ENCODE results near the gene NRG4. TPM values are rescaled to one million over a fixed set of nuclear protein-coding genes. Genes with fewer than 3 reads are reported as not detected.
"Not testable (repeated sequence)": the region's sequence is repeated elsewhere in the genome, so short reads cannot be mapped to it uniquely, and the experiment has no call there.

The NRG4 gene, protein sequence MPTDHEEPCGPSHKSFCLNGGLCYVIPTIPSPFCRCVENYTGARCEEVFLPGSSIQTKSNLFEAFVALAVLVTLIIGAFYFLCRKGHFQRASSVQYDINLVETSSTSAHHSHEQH
- total RNA-seq, result not detected in 2 replicates

- no peak for DNase-seq (ENCODE audit: low read depth, low spot score)
These were observed at the start of gene NRG4 for GRCh38 chr15:76011627-76012551. Gene NRG4 (minus strand): TSS chr15:76012424. CDS start chr15:76011230, 1,194 bp downstream.

DNA sequence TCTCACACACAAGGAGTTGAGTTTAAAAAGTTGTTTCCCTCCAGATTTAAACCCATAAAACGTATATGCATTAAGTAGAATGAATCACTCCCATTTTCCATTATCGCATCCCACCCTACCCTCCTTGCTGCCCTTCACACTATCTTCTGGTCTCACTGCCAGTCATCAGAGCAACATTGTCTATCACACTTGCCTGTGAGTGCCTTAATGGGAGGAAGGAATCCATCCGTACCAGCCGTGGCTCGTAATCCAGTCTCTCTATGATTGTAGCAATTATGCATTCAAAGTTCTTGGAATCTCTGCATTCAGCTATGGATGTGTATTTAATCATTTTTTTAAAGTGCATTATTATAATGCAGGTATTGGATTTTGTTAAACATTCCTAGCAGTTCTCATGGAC is 49.5 kb upstream of the NRG4 start:
- no peak for DNase-seq (ENCODE audit: low read depth, low spot score)

DNA sequence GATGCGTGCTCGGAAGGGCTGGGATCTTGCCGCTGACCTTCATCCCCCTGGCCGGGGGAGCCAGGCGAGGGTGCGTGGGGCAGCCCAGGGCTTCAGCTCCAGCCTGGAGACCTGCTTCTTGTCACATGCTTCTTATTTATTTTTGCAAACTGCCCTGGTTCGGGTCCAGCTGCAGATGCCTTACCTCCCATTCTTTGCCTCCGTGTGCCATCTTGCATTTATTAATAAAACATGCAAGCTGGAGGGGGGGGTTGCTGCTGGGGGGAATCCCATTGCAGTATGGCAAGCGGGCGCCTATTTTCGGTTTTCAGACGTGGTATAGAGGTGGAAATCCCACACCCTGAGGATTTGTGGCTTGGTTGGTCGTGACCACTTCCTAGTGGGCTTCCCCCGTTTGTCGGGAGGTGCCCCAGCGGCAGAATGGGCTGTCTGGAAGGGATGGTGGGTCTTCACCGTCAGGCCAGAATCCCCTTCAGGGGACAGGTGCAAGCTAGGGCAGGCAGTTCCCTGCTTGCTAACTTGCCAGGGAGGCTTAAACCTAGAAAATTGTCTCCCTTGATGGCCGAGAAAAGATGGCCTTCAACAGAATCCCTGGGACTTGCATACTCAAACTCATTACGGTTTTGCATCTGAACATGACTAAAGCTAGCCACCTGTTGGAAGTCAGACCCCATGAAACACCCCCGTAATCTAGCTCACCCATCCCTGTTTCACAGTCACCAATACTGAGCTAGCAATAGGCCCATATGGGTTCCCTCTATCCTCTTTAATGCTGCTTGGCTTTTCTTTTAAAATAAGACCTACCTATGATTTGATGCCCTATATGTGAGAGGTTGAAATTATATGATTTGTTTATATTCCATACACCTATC is 48.1 kb upstream of the NRG4 start:
- DNase-seq (ENCODE audit: low read depth, low spot score), result no peak

DNA sequence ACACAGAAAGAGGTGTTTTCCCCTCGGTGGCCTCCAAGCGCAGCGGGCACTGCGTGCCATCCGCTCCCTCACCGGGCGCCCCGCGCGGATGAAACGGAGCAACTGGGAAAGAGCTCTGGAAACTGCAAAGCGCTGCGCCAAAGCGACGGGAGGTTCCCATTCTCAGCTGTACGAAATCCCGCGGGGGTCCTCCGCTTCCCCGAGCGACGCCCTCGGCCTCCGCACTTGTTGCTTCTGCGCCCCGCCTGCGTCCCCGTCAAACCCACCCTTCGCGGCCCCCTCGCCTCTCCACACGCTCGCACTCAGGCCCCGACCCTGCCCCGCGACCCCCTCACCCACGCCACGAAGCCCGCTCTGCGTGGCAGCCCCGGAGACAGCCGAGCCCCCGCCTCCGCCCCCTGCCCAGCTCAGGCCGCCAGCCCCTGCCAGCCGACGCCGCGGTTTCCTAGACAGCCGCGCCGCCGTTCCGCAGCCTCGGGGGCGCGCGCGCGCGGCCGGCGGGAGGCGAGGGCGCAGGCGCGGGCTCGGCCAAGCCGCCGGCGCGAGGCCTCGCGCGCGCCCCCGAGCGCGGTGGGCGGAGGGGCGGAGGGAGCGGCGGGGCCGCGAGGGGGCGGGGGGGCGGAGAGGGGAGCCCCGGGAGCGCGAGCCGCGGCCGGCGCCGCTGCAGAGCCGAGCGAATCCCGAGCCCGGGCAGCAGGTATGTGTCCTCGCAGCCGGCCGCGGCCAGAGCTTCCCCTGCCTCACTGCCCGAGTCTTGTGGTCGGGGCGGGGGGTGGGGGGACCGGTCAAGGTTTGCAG is 47.3 kb upstream of the NRG4 start, which contains the start of gene TMEM266:
TSS of gene TMEM266 (plus strand) at position 666 of the 798 bp plus-strand sequence. CDS start 74,279 bp downstream, outside the sequence.
- no peak for DNase-seq (ENCODE audit: low read depth, low spot score)

DNA sequence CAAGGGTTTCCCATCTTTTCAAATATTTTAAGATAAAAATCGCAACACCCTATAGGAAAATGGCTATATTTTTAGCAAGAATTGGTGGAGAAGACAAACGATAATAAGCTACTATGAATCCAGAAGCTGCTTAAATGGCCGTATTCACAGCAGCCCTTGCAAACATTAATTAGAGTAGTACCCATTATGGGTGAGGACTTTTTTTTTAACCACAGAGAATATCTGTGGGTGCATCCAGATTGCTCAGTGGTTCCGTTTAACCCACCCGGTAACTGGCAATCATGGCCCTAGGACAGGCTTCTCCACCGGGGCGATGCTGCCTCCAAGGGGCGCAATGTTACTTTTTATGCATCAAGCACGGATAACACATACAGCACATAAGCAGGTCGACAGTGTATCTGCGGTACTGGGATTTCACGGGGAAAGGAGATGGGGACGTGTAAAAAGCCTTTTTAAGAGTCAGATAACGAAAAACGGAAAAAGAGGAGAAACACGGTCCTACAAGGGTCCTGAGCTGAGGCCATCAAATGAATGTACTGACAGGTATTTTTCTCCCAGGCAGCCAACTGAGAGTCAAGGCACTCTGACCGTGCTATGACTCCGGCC is 46.6 kb upstream of the NRG4 start:
- DNase-seq (ENCODE audit: low read depth, low spot score), result no peak

DNA sequence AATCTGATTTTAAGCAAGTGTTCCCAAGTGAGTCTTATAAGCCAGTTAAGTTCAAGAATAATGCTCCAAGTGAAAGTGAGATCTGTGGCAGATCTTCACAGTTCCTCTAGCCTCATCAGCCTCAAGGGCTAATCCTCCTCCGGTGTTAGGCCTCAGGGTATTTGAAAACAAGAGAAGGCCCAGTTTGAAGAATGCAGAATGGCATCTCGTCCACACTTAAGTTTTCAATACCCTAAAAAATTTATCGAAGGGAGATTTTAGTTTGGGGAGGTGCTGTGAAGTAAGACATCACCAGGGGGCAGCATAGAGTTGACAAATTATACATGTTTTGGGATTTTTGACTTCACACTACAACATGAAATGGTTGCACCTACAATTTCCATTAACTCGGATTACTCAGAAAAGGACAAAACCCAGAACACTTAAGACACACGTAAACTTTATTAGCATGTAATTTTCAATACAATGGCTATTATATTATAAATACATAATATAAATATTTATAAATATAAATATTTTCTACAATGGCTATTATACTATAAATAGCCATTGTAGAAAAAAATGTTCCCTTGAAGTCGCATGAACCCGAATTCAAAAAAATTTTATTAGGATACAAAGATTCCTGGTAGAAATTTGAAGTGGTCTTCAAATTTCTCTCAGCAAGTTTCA is 45.2 kb upstream of the NRG4 start:
- no peak for DNase-seq (ENCODE audit: low read depth, low spot score)

- no peak for DNase-seq (ENCODE audit: low read depth, low spot score)
These were observed 44.7 kb upstream of the NRG4 start for GRCh38 chr15:76056931-76057330.

GRCh38 chr15:76054201-76054600 is 42.0 kb upstream of the NRG4 start:
- DNase-seq (ENCODE audit: low read depth, low spot score), result not testable (repeated sequence)

- DNase-seq (ENCODE audit: low read depth, low spot score), result no peak
These were observed 26.3 kb upstream of the NRG4 start for GRCh38 chr15:76038512-76038911.

DNA sequence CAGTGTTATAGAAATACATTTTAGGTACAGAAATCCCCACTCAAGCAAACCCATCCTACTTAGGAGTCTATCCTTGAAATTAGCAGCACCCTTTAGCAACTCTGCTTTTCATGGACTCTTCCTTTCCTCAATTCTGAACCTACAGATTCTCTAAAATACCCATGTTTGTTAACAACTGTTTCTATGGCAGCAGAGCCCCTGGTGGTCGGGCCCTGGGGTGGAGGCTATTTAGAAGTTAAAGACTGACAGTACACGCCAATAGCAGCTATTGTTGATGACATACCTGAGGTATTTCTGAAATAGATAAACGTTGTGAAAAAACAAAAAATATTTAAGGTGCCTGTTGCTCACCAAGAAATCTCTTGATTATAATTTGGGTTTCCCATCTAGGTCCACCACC is 23.4 kb upstream of the NRG4 start:
- no peak for DNase-seq (ENCODE audit: low read depth, low spot score)

- DNase-seq (ENCODE audit: low read depth, low spot score), result no peak
These were observed 21.9 kb upstream of the NRG4 start for GRCh38 chr15:76034111-76034510.

DNA sequence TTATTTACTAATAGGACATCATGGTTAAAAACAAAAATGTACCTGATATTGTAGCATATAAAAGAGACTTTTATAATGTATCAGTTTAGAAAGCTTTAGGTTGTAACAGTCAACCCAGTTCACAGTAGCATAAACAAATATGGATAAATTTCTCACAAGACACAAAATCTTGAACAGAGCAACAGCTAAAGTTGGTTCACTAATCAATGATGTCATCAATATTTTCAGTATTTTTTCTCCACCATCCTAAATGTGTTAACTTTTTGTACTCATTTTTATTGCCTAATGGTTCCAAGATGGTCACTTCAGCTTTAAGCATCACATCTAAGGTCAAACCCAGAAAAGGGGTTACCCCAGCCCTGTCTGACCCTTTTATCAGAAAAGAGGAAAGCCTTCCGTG is 21.2 kb upstream of the NRG4 start:
- DNase-seq (ENCODE audit: low read depth, low spot score), result no peak

GRCh38 chr15:76032046-76032445 is 19.8 kb upstream of the NRG4 start:
- DNase-seq (ENCODE audit: low read depth, low spot score), result no peak

DNA sequence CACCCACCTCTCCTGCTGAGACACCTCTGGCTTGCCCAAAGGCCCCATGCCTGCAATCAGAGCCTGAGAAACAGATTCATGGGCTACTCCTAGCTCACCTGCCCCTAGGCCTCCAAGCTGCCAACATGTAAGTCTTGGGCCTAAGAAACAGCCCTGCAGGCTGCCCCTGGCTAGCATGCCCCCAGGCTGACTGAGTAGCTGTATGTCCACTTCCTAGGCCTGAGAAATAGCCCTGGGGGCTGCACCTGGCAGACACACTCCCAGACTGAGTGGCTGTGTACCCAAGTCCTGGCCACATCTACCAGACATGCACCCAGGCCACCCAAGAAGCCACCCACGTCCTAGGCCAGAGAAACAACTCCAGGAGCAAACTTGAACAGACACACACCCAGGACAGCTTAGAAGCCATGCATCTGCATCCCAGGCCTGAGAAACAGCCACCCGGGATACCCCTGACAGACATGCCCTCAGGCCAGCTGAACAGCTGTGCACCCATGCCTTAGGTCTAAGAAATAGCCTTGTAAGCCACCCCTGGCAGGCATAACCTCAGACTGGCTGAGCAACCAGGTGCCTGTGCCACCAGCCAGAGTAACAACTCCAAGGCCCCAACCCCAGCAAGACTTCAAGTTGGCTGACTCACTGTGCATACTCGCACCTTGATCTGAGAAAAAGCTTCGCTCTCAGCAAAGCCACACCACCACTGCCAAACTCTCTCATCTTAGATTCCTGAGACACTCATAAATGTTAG is 12.0 kb upstream of the NRG4 start:
- no peak for DNase-seq (ENCODE audit: low read depth, low spot score)

GRCh38 chr15:76013470-76013869 is 1.2 kb upstream of the NRG4 start:
- not testable (repeated sequence) for DNase-seq (ENCODE audit: low read depth, low spot score)

DNA sequence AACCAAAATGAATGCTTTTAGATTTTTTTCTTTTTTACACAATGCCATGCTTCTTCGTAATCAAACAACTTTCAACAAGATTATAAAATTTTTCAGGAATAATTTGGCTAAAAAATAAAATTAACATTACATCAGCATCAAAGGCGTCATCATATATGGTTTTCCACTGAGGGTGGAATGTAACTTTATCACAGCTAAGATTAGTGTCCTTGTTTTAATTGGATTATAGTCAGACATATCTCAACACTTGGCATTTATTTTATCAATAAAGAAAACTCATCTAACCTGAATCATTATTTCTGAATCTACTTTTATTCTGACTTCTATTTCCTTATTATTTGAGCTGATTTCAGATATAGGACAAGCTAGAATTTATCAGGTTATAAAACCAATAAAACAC is 1.6 kb downstream of the NRG4 start:
- no peak for DNase-seq (ENCODE audit: low read depth, low spot score)

GRCh38 chr15:76006136-76006778 is 6.0 kb downstream of the NRG4 start:
- DNase-seq (ENCODE audit: low read depth, low spot score), result no peak

DNA sequence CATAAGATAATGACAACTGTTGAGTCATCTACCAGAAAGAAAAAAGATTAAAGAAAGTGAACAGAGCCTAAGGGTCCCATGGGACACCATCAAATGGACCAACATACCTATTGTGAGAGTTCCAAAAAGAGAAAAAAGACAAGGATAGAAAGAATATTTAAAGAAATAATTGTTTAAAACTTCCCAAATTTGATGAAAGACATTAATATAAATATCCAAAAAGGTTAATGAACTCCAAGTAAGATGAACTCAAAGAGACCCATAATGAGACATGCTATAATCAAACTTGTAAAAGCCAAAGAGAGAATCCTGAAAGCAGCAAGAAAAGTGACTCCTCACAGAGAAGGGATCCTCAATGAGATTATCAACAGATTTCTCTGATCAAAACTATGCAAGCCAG is 8.9 kb downstream of the NRG4 start:
- no peak for DNase-seq (ENCODE audit: low read depth, low spot score)

DNA sequence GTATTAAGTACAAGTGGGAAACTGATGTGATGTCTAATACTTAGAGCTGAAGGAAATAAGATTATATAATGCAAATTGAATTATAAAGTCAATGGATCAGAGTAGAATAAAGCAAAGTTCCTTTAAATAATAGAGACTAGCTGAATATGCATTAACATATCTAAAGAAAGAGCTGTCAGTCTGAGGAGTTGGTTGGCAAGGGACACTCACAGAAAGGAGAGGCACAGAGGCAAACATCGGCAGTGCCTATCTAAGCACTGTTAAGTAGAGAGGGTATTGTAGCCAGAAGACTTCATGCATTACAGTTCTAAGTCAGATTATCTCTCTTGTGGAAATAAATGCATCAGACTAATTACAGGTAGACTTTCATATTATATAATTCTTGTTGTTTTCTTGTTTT is 16.6 kb downstream of the NRG4 start:
- DNase-seq (ENCODE audit: low read depth, low spot score), result no peak
